Heart left ventricle (tissue), 16 donors: ENCODE results near the gene NFX1. TPM values are rescaled to one million over a fixed set of nuclear protein-coding genes. Genes with fewer than 3 reads are reported as not detected.

Experiments used
- ATAC-seq, 4 donors: fragments of 200-7000 bp; cut with Tn5 transposase; one replicate each; pipeline ENCODE4 v1.9.1; 2020 to 2022; ENCODE audit warnings: moderate library complexity in 4 of 4, mild to moderate bottlenecking in 3 of 4, moderate number of reproducible peaks in 1 of 4
- DNase-seq, 5 donors: peaks; one replicate each; pipeline ENCODE4 v3.0.0-alpha.2; 2020
- H3K27ac ChIP-seq, 12 donors: fragments of 200-600 bp; sonication (generic) in 4 of 12; one replicate each; pipeline versions ENCODE4 v1.5.0 to v1.8.0; 2016 to 2022; ENCODE audit warnings: mild to moderate bottlenecking in 2 of 12
- H3K27me3 ChIP-seq, 9 donors: fragments of 200-600 bp; sonication (generic) in 2 of 9; one replicate each; pipeline versions ENCODE4 v1.5.1 to v1.8.0; 2016 to 2022; ENCODE audit warnings: mild to moderate bottlenecking in 3 of 9
- H3K36me3 ChIP-seq, 9 donors: fragments of 200-600 bp; sonication (generic) in 2 of 9; one replicate each; pipeline versions ENCODE4 v1.5.0 to v1.8.0; 2018 to 2022; ENCODE audit warnings: mild to moderate bottlenecking in 2 of 9
- H3K4me1 ChIP-seq, 12 donors: fragments of 200-600 bp; sonication (generic) in 4 of 12; one replicate each; pipeline versions ENCODE4 v1.5.0 to v1.8.0; 2016 to 2022; ENCODE audit warnings: mild to moderate bottlenecking in 3 of 12
- H3K4me3 ChIP-seq, 12 donors: fragments of 200-600 bp; sonication (generic) in 4 of 12; one replicate each; pipeline versions ENCODE4 v1.5.0 to v1.8.0; 2017 to 2022; ENCODE audit warnings: mild to moderate bottlenecking in 9 of 12, moderate library complexity in 4 of 12
- H3K9me3 ChIP-seq, 12 donors: fragments of 200-600 bp; sonication (generic) in 4 of 12; one replicate each; pipeline versions ENCODE4 v1.5.0 to v1.8.0; 2016 to 2022; ENCODE audit warnings: mild to moderate bottlenecking in 1 of 12
- CTCF ChIP-seq, 12 donors: fragments of 200-600 bp; sonication (generic) in 4 of 12; IDR thresholded peaks; one replicate each; pipeline versions ENCODE4 v1.5.0 to v1.8.0; 2018 to 2022; ENCODE audit warnings: antibody characterized with exemption in 12 of 12, mild to moderate bottlenecking in 5 of 12
- POLR2A ChIP-seq, 2 donors: fragments of 450-650 bp; IDR thresholded peaks; one replicate each; pipeline ENCODE4 v1.6.1; 2017; ENCODE audit warnings: antibody characterized with exemption in 2 of 2, mild to moderate bottlenecking in 2 of 2, moderate library complexity in 2 of 2
- WGBS, 4 donors: extraction: QIAGEN DNeasy Blood & Tissue Kit in 2 of 4; methylation state at CpG; one replicate each; pipeline versions ENCODE4 v1.1.5 to v1.1.7; 2013 to 2018; 5-methylcytosine and 5-hydroxymethylcytosine counted together
- intact Hi-C, 10 donors: fragments of 100-400 bp; cut with DNase I; formaldehyde crosslinking; loops; one replicate each; pipeline versions ENCODE4 v1.11.1 to v1.14.2; 2022
- polyA plus RNA-seq, 2 donors: library from polyadenylated mRNA; stranded (reverse); fragments of 200-250 nt; gene quantifications; one replicate each; pipeline ENCODE4 v1.2.3, GENCODE V29; 2013
- total RNA-seq, 9 donors: library from RNA; depleted of rRNA in 2 of 9; stranded (reverse); fragments of >200 nt in 2 of 9; fragmentation: NEBNext Ultra II Directional in 3 of 9; extraction: Animal tissue kit (Norgen Biotek cat#: 25700) in 3 of 9; gene quantifications; one replicate each; pipeline versions ENCODE4 v1.1.0 to v1.2.4, GENCODE V29; 2016 to 2023
- donor health status: ischemic (EF 13 %, LVEDD 7.1; RV severe dilation, severe dysfunction).
- donor health status: healthy with polysubstance abuse.
- donor health status: DM: no; HTN: yes; CAD: no.
- donor health status: DM: no; HTN: no; CAD: no.
- donor health status: ischemic (EF 25% LVEDD 6.9; RV normal size, moderate dysfunction).
- donor health status: ischemic (EF 25% LVEDD 5.7; RV mildly dilated, moderate dysfunction).
- donor health status: healthy.
- donor health status: DM: yes; HTN: yes; CAD: no.
- donor health status: ischemic (EF 35%, LVEDD 5.7; RV mildly dilated, moderate dysfunction).
- donor health status: nonischemic (EF 11% LVEDD 7.7; RV severe dilation, severe dysfunction).
- donor health status: DM: yes; HTN: yes; CAD: no.
- donor health status: PGD.
- donor health status: ischemic (EF 29% LVEDD 5.4; RV normal size, mild dysfunction).
- donor health status: nonischemic (EF 23%, LVEDD 6.1; RV moderate dilation, normal function).

Gene NFX1
- total and polyA plus RNA-seq, 11 donors = 13.7 to 42.0 (median 32.7) TPM

DNA sequence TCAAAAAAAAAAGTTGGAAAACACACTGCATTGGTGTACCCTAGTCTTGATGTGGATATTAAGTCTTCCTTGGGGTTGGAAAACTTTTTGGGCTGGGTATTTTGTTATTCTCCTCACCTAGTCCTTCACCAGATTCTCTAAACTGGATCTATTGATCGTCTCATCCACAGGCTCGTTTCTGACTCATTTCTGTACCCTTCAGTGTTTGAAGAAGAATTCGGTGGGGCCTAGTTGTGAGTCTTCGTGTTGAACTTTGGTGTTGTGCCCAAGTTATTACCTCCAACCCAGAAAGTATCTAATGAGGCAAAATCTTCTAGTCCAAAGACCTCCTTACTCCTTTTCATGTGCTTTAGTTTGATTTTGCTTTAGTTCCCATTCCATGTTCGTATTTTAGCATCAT is 1.6 kb downstream of the NFX1 start:
- ATAC-seq = no peak
- intact Hi-C loops = loop anchor here in 3 of 10 donors (5.0 to 10.0 kb wide), 3 partner anchors 35 to 433 kb away; no protein-coding TSS in a partner anchor
- WGBS, 4 donors = 85 to 89% (median 87%) methylated on average over 5 of the region's 5 CpGs
- H3K27ac ChIP-seq = peak overlapping the region in 2 of 12 donors; percentile 97 to 98
- no peaks in the 10 kb centered on the region for H3K27me3 ChIP-seq
- no peaks in the 10 kb centered on the region for H3K9me3 ChIP-seq
- no peak for DNase-seq
- TF ChIP-seq CTCF (IDR thresholded peaks at IDR 0.05) = no peak
- TF ChIP-seq POLR2A (IDR thresholded peaks at IDR 0.05) = no peak
- peaks cover 11 to 69% (median 42%) of the 10 kb centered on the region in 12 donors for H3K4me1 ChIP-seq
- H3K4me3 ChIP-seq = peak overlapping the region in 2 of 12 donors; percentile 80 to 86
- peaks cover 0 to 53% (median 36%) of the 10 kb centered on the region in 9 donors for H3K36me3 ChIP-seq

DNA sequence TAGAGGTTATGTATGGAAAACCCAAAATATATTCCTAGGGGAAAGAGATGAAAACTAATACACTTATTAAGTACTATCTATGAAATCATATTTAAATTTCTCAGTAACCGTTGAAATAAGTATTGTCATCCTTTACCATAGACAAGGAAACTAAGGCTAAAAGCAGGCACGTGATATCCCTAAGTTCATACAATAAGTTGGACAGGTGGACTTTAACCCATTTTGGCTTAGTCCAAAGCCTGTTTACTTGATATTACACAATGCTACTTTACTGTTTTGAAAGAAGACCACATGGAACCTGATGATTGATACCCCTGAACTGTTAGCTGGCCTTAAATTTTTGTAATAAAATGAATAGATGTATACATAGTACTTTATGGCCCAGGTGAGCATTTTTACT is 3.5 kb downstream of the NFX1 start:
- intact Hi-C loops = loop anchor here in 3 of 10 donors (5.0 to 10.0 kb wide), 3 partner anchors 34 to 431 kb away; no protein-coding TSS in a partner anchor
- H3K27me3 ChIP-seq = no peaks in the 10 kb centered on the region
- no peak for DNase-seq
- WGBS, 4 donors = 83 to 86% (median 84%) methylated on average over 2 of the region's 2 CpGs
- H3K36me3 ChIP-seq = peaks cover 0 to 70% (median 54%) of the 10 kb centered on the region in 9 donors
- no peak for ATAC-seq
- no peak for TF ChIP-seq POLR2A (IDR thresholded peaks at IDR 0.05)
- TF ChIP-seq CTCF (IDR thresholded peaks at IDR 0.05) = no peak
- H3K27ac ChIP-seq = no peak overlapping the region
- H3K4me1 ChIP-seq = peaks cover 17 to 78% (median 55%) of the 10 kb centered on the region in 12 donors
- H3K9me3 ChIP-seq = no peaks in the 10 kb centered on the region
- no peak overlapping the region for H3K4me3 ChIP-seq

DNA sequence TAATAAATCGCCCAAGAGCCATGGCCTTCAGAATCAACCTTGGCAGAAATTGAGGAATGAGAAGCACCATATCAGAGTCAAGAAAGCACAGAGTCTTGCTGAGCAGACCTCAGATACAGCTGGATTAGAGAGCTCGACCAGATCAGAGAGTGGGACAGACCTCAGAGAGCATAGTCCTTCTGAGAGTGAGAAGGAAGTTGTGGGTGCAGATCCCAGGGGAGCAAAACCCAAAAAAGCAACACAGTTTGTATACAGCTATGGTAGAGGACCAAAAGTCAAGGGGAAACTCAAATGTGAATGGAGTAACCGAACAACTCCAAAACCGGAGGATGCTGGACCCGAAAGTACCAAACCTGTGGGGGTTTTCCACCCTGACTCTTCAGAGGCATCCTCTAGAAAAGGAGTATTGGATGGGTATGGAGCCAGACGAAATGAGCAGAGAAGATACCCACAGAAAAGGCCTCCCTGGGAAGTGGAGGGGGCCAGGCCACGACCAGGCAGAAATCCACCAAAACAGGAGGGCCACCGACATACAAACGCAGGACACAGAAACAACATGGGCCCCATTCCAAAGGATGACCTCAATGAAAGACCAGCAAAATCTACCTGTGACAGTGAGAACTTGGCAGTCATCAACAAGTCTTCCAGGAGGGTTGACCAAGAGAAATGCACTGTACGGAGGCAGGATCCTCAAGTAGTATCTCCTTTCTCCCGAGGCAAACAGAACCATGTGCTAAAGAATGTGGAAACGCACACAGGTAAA is 4.5 kb downstream of the NFX1 start:
- peaks cover 0 to 81% (median 65%) of the 10 kb centered on the region in 9 donors for H3K36me3 ChIP-seq
- ATAC-seq (no peak), DNase-seq (no peak)
- H3K9me3 ChIP-seq = no peaks in the 10 kb centered on the region
- H3K4me3 ChIP-seq = no peak overlapping the region
- 84 to 91% (median 88%) methylated on average over 12 of the region's 12 CpGs for WGBS, 4 donors
- no peak overlapping the region for H3K27ac ChIP-seq
- TF ChIP-seq POLR2A (IDR thresholded peaks at IDR 0.05) (no peak), CTCF (IDR thresholded peaks at IDR 0.05) (no peak)
- intact Hi-C loops = loop anchor here in 3 of 10 donors (5.0 to 10.0 kb wide), 3 partner anchors 32 to 430 kb away; no protein-coding TSS in a partner anchor
- H3K27me3 ChIP-seq = no peaks in the 10 kb centered on the region
- H3K4me1 ChIP-seq = peaks cover 18 to 79% (median 55%) of the 10 kb centered on the region in 12 donors

DNA sequence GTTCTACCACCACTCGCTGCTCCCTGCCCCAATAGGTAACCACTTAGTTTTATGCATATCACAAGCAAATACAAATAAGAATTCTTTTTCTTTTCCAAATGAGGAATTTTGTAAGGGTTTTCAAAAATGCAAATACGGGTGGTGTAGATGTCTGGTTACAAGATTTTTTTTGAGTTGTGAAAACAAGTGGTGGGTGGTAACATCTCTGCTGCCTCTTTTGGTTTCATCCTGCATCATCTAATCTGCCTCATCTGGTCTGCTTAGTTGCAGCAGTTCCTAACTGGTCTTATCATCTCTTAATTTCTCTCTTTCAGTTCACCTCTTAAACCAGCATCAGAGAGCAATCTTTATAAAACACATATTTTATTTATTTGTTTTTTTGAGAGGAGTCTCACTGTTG is 5.3 kb downstream of the NFX1 start:
- peaks cover 0 to 88% (median 71%) of the 10 kb centered on the region in 9 donors for H3K36me3 ChIP-seq
- intact Hi-C loops = loop anchor here in 2 of 10 donors (10.0 kb wide), 2 partner anchors 59 to 429 kb away; no protein-coding TSS in a partner anchor
- ATAC-seq = no peak
- no peak overlapping the region for H3K27ac ChIP-seq
- no peaks in the 10 kb centered on the region for H3K9me3 ChIP-seq
- no peak overlapping the region for H3K4me3 ChIP-seq
- TF ChIP-seq POLR2A (IDR thresholded peaks at IDR 0.05) = no peak
- TF ChIP-seq CTCF (IDR thresholded peaks at IDR 0.05) = no peak
- no peaks in the 10 kb centered on the region for H3K27me3 ChIP-seq
- 90 to 93% (median 91%) methylated on average over 2 of the region's 2 CpGs for WGBS, 4 donors
- DNase-seq = no peak
- H3K4me1 ChIP-seq = peaks cover 18 to 86% (median 56%) of the 10 kb centered on the region in 12 donors
